GM12892 (cell line): ENCODE data around the gene SLC2A3.

Source experiments
- POLR2A ChIP-seq: IDR thresholded peaks from 2 replicates; pipeline ENCODE4 v1.6.1; 2011; ENCODE audit warnings: low read depth, low read length, control low read depth
- POLR2AphosphoS5 ChIP-seq: IDR thresholded peaks from 2 replicates; pipeline ENCODE4 v1.6.1; 2011; ENCODE audit warnings: low read depth, low read length, control low read depth
- TAF1 ChIP-seq: IDR thresholded peaks from 2 replicates; pipeline ENCODE4 v1.6.1; 2011; ENCODE audit warnings: low read depth, mild to moderate bottlenecking, control low read depth, low read length, borderline replicate concordance

GRCh38 chr12:7933255-7933726, 2.7 kb downstream of the SLC2A3 start:
- TF ChIP-seq POLR2AphosphoS5 (no peak), POLR2A (0 out of 2 replicates have a peak, but pooled peaks have one; percentile 19), TAF1 (no peak)
